WTC11 (cell line): Measurements from ENCODE around the gene MIEF2.

ENCODE experiments used
- AR ChIP-seq: fragments of 250-450 bp; sonication (Bioruptor Pico); IDR thresholded peaks from 2 replicates; pipeline ENCODE4 v1.9.0; 2021; ENCODE audit warnings: mild to moderate bottlenecking
- ATF3 ChIP-seq: sonication (generic); formaldehyde crosslinking; conservative IDR thresholded peaks from 2 replicates; pipeline ENCODE4 v1.8.1; 2022; ENCODE audit warnings: mild to moderate bottlenecking, missing genetic modification reagents
- CTCF ChIP-seq: fragments of 200-600 bp; IDR thresholded peaks from 2 replicates; pipeline ENCODE4 v1.8.0; 2022; ENCODE audit warnings: antibody characterized with exemption
- E2F1 ChIP-seq: sonication (generic); formaldehyde crosslinking; IDR thresholded peaks from 2 replicates; pipeline ENCODE4 v1.8.0; 2022; ENCODE audit warnings: mild to moderate bottlenecking, missing genetic modification reagents
- ELF4 ChIP-seq: sonication (generic); formaldehyde crosslinking; IDR thresholded peaks from 2 replicates; pipeline ENCODE4 v1.8.1; 2022; ENCODE audit warnings: low read depth, mild to moderate bottlenecking, moderate library complexity, missing genetic modification reagents
- ESRRA ChIP-seq: sonication (generic); formaldehyde crosslinking; IDR thresholded peaks from 2 replicates; pipeline ENCODE4 v1.8.1; 2022; ENCODE audit warnings: mild to moderate bottlenecking, missing genetic modification reagents, borderline replicate concordance
- FOXJ3 ChIP-seq: sonication (generic); formaldehyde crosslinking; IDR thresholded peaks from 2 replicates; pipeline ENCODE4 v1.9.0; 2021; ENCODE audit warnings: missing genetic modification reagents, mild to moderate bottlenecking, borderline replicate concordance
- MAX ChIP-seq: sonication (generic); formaldehyde crosslinking; IDR thresholded peaks from 2 replicates; pipeline ENCODE4 v1.8.0; 2022; ENCODE audit warnings: mild to moderate bottlenecking, missing genetic modification reagents
- NR2C2 ChIP-seq: sonication (generic); formaldehyde crosslinking; IDR thresholded peaks from 2 replicates; pipeline ENCODE4 v1.8.0; 2022; ENCODE audit warnings: mild to moderate bottlenecking, missing genetic modification reagents
- SMAD3 ChIP-seq: sonication (generic); formaldehyde crosslinking; IDR thresholded peaks from 2 replicates; pipeline ENCODE4 v1.8.0; 2022; ENCODE audit warnings: missing genetic modification reagents, mild to moderate bottlenecking, borderline replicate concordance
- USF2 ChIP-seq: sonication (generic); formaldehyde crosslinking; IDR thresholded peaks from 2 replicates; pipeline ENCODE4 v1.8.1; 2023; ENCODE audit warnings: mild to moderate bottlenecking, missing genetic modification reagents, moderate library complexity
- ZBTB21 ChIP-seq: sonication (generic); formaldehyde crosslinking; IDR thresholded peaks from 2 replicates; pipeline ENCODE4 v1.8.1; 2023; ENCODE audit warnings: mild to moderate bottlenecking, missing genetic modification reagents, borderline replicate concordance
- ZNF416 ChIP-seq: fragments of 250-450 bp; sonication (Bioruptor Pico); IDR thresholded peaks from 2 replicates; pipeline ENCODE4 v1.9.0; 2021; ENCODE audit warnings: mild to moderate bottlenecking, inconsistent platforms
- ZNF512 ChIP-seq: sonication (generic); formaldehyde crosslinking; IDR thresholded peaks from 2 replicates; pipeline ENCODE4 v1.8.1; 2022; ENCODE audit warnings: missing genetic modification reagents, borderline replicate concordance

- no peak for TF ChIP-seq ZNF416 (CRISPR knock-in tag)
- TF ChIP-seq CTCF = no peak
- TF ChIP-seq NR2C2 (CRISPR knock-in tag) = no peak
- no peak for TF ChIP-seq ESRRA
- TF ChIP-seq USF2 = no peak
- no peak for TF ChIP-seq ELF4 (CRISPR knock-in tag)
- no peak for TF ChIP-seq SMAD3 (CRISPR knock-in tag)
- TF ChIP-seq MAX = no peak
- no peak for TF ChIP-seq E2F1 (CRISPR knock-in tag)
- TF ChIP-seq FOXJ3 (CRISPR knock-in tag) = no peak
- TF ChIP-seq ATF3 (CRISPR knock-in tag) = no peak
- TF ChIP-seq ZBTB21 (CRISPR knock-in tag) = no peak
- no peak for TF ChIP-seq AR (CRISPR knock-in tag)
- no peak for TF ChIP-seq ZNF512
Measured at GRCh38 chr17:18229771-18230170, 30.7 kb upstream of the MIEF2 start.
